A549 (cell line): ENCODE measurements around the gene SOS2.

Experiments used
- CBX2 ChIP-seq: fragments of 200-600 bp; sonication (generic); IDR thresholded peaks from 2 replicates; pipeline ENCODE4 v1.6.1; 2016; ENCODE audit warnings: low read depth, mild to moderate bottlenecking, borderline replicate concordance
- CEBPB ChIP-seq, 2 experiments: fragments of >200 bp in 1 of 2; sonication (Bioruptor Twin) in 1 of 2; formaldehyde crosslinking in 1 of 2; IDR thresholded peaks; 2 replicates each; pipeline ENCODE4 v1.6.1; 2012 to 2016
- CTCF ChIP-seq: fragments of >200 bp; sonication (Bioruptor Twin); formaldehyde crosslinking; IDR thresholded peaks from 3 replicates; pipeline ENCODE4 v1.5.1; 2016
- HDAC2 ChIP-seq: fragments of 200-600 bp; sonication (generic); IDR thresholded peaks from 2 replicates; pipeline ENCODE4 v1.6.1; 2016
- KDM1A ChIP-seq: fragments of 200-600 bp; sonication (generic); IDR thresholded peaks from 2 replicates; pipeline ENCODE4 v1.6.1; 2016; ENCODE audit warnings: low read depth, mild to moderate bottlenecking
- MAFK ChIP-seq: fragments of 450-650 bp; IDR thresholded peaks from 2 replicates; pipeline ENCODE4 v1.6.1; 2014; ENCODE audit not compliant: partially characterized antibody
- MAZ ChIP-seq: fragments of 150-350 bp; IDR thresholded peaks from 2 replicates; pipeline ENCODE4 v1.6.1; 2014; ENCODE audit warnings: antibody characterized with exemption, low read depth, low read length, borderline replicate concordance
- POLR2A ChIP-seq: IDR thresholded peaks from 2 replicates; pipeline ENCODE4 v1.6.1; 2012; ENCODE audit warnings: mild to moderate bottlenecking, low read length
- RCOR1 ChIP-seq: fragments of 150-350 bp; IDR thresholded peaks from 2 replicates; pipeline ENCODE4 v1.6.1; 2014; ENCODE audit warnings: antibody characterized with exemption, low read length, low read depth
- USF2 ChIP-seq: fragments of 450-650 bp; IDR thresholded peaks from 2 replicates; pipeline ENCODE4 v1.6.1; 2014; ENCODE audit warnings: antibody characterized with exemption
- ZNF302 ChIP-seq: fragments of 250-450 bp; sonication (Bioruptor Pico); IDR thresholded peaks from 2 replicates; pipeline ENCODE4 v1.9.0; 2021; ENCODE audit warnings: inconsistent platforms, mild to moderate bottlenecking, moderate library complexity
- TF ChIP-seq, protein P1 (sequence below): IDR thresholded peaks from 2 replicates; pipeline ENCODE4 v1.6.1; 2012

- TF ChIP-seq KDM1A = no peak
- no peak for TF ChIP-seq MAFK
- TF ChIP-seq CTCF = no peak
- TF ChIP-seq RCOR1 = no peak
- TF ChIP-seq POLR2A = no peak
- TF ChIP-seq USF2 = no peak
- no peak for TF ChIP-seq ZNF302
- TF ChIP-seq HDAC2 = no peak
- no peak for TF ChIP-seq CEBPB (IDR thresholded peaks at IDR 0.05)
- TF ChIP-seq, protein P1, sequence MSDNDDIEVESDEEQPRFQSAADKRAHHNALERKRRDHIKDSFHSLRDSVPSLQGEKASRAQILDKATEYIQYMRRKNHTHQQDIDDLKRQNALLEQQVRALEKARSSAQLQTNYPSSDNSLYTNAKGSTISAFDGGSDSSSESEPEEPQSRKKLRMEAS = no peak
- no peak for TF ChIP-seq CBX2
- TF ChIP-seq MAZ = no peak
These were observed 145.6 kb downstream of the SOS2 start for GRCh38 chr14:50085570-50086320.
